ENCODE measurements around the gene MOB4.
"Not testable (repeated sequence)": the region's sequence is repeated elsewhere in the genome, so short reads cannot be mapped to it uniquely, and the experiment has no call there.

The MOB4 gene

GRCh38 chr2:197515739-197516392 lies at the start of gene MOB4:
TSS of gene MOB4 (plus strand) at chr2:197516066. CDS start at chr2:197516087, 21 bp downstream.
- peak; percentile 96 for DNase-seq (ENCODE audit: low spot score)

- no peak for DNase-seq (ENCODE audit: low spot score)
Measured at GRCh38 chr2:197472166-197472565, 43.7 kb upstream of the MOB4 start.

- DNase-seq (ENCODE audit: low spot score), result no peak
Measured at GRCh38 chr2:197477797-197478196, 38.1 kb upstream of the MOB4 start.

- no peak for DNase-seq (ENCODE audit: low spot score)
Measured at GRCh38 chr2:197480165-197481036, 35.5 kb upstream of the MOB4 start.

GRCh38 chr2:197484248-197484647 lies 31.6 kb upstream of the MOB4 start:
- DNase-seq (ENCODE audit: low spot score), result not testable (repeated sequence)

- no peak for DNase-seq (ENCODE audit: low spot score)
Measured at GRCh38 chr2:197486175-197486574, 29.7 kb upstream of the MOB4 start.

- no peak for DNase-seq (ENCODE audit: low spot score)
Measured at GRCh38 chr2:197487385-197487784, 28.5 kb upstream of the MOB4 start.

- DNase-seq (ENCODE audit: low spot score), result no peak
Measured at GRCh38 chr2:197495433-197496134, 20.3 kb upstream of the MOB4 start.

GRCh38 chr2:197496695-197497094 lies 19.2 kb upstream of the MOB4 start:
- DNase-seq (ENCODE audit: low spot score), result no peak

- no peak for DNase-seq (ENCODE audit: low spot score)
Measured at GRCh38 chr2:197497326-197497725, 18.5 kb upstream of the MOB4 start.

- DNase-seq (ENCODE audit: low spot score), result no peak
Measured at GRCh38 chr2:197498235-197498936, 17.5 kb upstream of the MOB4 start.

GRCh38 chr2:197498937-197499593 lies 16.8 kb upstream of the MOB4 start:
- DNase-seq (ENCODE audit: low spot score), result peak; percentile 73

- peak; percentile 100 for DNase-seq (ENCODE audit: low spot score)
Measured at GRCh38 chr2:197499594-197500502, 16.0 kb upstream of the MOB4 start, which contains the start of the genes HSPD1 and HSPE1. TSS of gene HSPD1 (minus strand) at chr2:197499840. CDS start at chr2:197498848, 992 bp downstream. TSS of gene HSPE1 (plus strand) at chr2:197500379. CDS start at chr2:197500437, 58 bp downstream.

GRCh38 chr2:197500503-197501131 lies 15.2 kb upstream of the MOB4 start:
- no peak for DNase-seq (ENCODE audit: low spot score)

GRCh38 chr2:197502201-197502600 lies 13.7 kb upstream of the MOB4 start:
- no peak for DNase-seq (ENCODE audit: low spot score)

GRCh38 chr2:197502685-197503084 lies 13.2 kb upstream of the MOB4 start:
- no peak for DNase-seq (ENCODE audit: low spot score)

- no peak for DNase-seq (ENCODE audit: low spot score)
Measured at GRCh38 chr2:197504000-197504399, 11.9 kb upstream of the MOB4 start.

- DNase-seq (ENCODE audit: low spot score), result no peak
Measured at GRCh38 chr2:197504512-197504911, 11.4 kb upstream of the MOB4 start.

GRCh38 chr2:197506658-197507057 lies 9.2 kb upstream of the MOB4 start:
- DNase-seq (ENCODE audit: low spot score), result no peak

GRCh38 chr2:197513915-197514314 lies 2.0 kb upstream of the MOB4 start:
- DNase-seq (ENCODE audit: low spot score), result no peak
